A549 (cell line): ENCODE data around the gene STAT4. TPM values are rescaled to one million over a fixed set of nuclear protein-coding genes. Genes with fewer than 3 reads are reported as not detected.

Experiments
- ATAC-seq, 2 experiments: fragments of 200-7000 bp in 1 of 2; fragments of >200 bp in 1 of 2; cut with Nextera tagmentation in 1 of 2; cut with Tn5 transposase in 1 of 2; 3 replicates each; pipeline versions ENCODE4 v1.8.0 to v1.9.1; 2018 to 2020; ENCODE audit warnings: mild to moderate bottlenecking in 1 of 2, moderate library complexity in 1 of 2
- CTCF ChIA-PET: fragments of 300-600 bp; sonication (Branson Sonifier 250); formaldehyde crosslinking; extraction: SDS; loops from one replicate; lab custom pipeline; 2021; ENCODE audit warnings: antibody characterized with exemption, inconsistent platforms; lab: Yijun Ruan, JAX
- POLR2A ChIA-PET: fragments of 350-600 bp; formaldehyde crosslinking; extraction: SDS; loops from one replicate; lab custom pipeline; 2021; ENCODE audit warnings: antibody characterized with exemption, inconsistent platforms; lab: Yijun Ruan, JAX
- DNase-seq, 2 experiments: peaks; one replicate each; pipeline versions ENCODE4 v3.0.0 to v3.0.0-alpha.2; 2011 to 2016; ENCODE audit warnings: low read depth in 1 of 2, low spot score in 1 of 2
- FAIRE-seq: peaks from 2 replicates; lab custom pipeline; 2011; peaks lifted over from hg19 to GRCh38; lab: Jason Lieb, UNC
- H3K27ac ChIP-seq, 2 experiments: fragments of >200 bp; sonication (Bioruptor Twin); formaldehyde crosslinking; 3 replicates each; pipeline ENCODE4 v1.5.1; 2016 to 2017
- H3K4me1 ChIP-seq: fragments of >200 bp; sonication (Bioruptor Twin); formaldehyde crosslinking; 3 replicates; pipeline ENCODE4 v1.6.1; 2016
- H3K4me2 ChIP-seq: fragments of >200 bp; sonication (Bioruptor Twin); formaldehyde crosslinking; 3 replicates; pipeline ENCODE4 v1.6.1; 2016
- H3K4me3 ChIP-seq: fragments of >200 bp; sonication (Bioruptor Twin); formaldehyde crosslinking; 3 replicates; pipeline ENCODE4 v1.5.1; 2016
- H3K9me3 ChIP-seq: fragments of >200 bp; sonication (Bioruptor Twin); formaldehyde crosslinking; 3 replicates; pipeline ENCODE4 v1.6.1; 2016
- BHLHE40 ChIP-seq: IDR thresholded peaks from 2 replicates; pipeline ENCODE4 v1.6.1; 2012; ENCODE audit warnings: low read depth, low read length, inconsistent platforms
- CBX2 ChIP-seq: fragments of 200-600 bp; sonication (generic); IDR thresholded peaks from 2 replicates; pipeline ENCODE4 v1.6.1; 2016; ENCODE audit warnings: low read depth, mild to moderate bottlenecking, borderline replicate concordance
- EHF ChIP-seq: fragments of 250-450 bp; sonication (Bioruptor Pico); IDR thresholded peaks from 2 replicates; pipeline ENCODE4 v1.5.0; 2020; ENCODE audit warnings: mild to moderate bottlenecking
- FOXS1 ChIP-seq: fragments of 250-450 bp; sonication (Bioruptor Pico); IDR thresholded peaks from 2 replicates; pipeline ENCODE4 v1.5.0; 2020; ENCODE audit warnings: mild to moderate bottlenecking, moderate library complexity
- GATA3 ChIP-seq: IDR thresholded peaks from 2 replicates; pipeline ENCODE4 v1.6.1; 2012; ENCODE audit warnings: borderline replicate concordance
- HEYL ChIP-seq: fragments of 250-450 bp; sonication (Bioruptor Pico); IDR thresholded peaks from 2 replicates; pipeline ENCODE4 v1.8.0; 2021; ENCODE audit warnings: mild to moderate bottlenecking, moderate library complexity
- JUNB ChIP-seq: fragments of >200 bp; sonication (Bioruptor Twin); formaldehyde crosslinking; IDR thresholded peaks from 2 replicates; pipeline ENCODE4 v1.6.1; 2016
- MAFK ChIP-seq: fragments of 450-650 bp; IDR thresholded peaks from 2 replicates; pipeline ENCODE4 v1.6.1; 2014; ENCODE audit not compliant: partially characterized antibody
- MAZ ChIP-seq: fragments of 150-350 bp; IDR thresholded peaks from 2 replicates; pipeline ENCODE4 v1.6.1; 2014; ENCODE audit warnings: antibody characterized with exemption, low read depth, low read length, borderline replicate concordance
- MYC ChIP-seq: IDR thresholded peaks from 2 replicates; pipeline ENCODE4 v1.6.1; 2012; ENCODE audit warnings: mild to moderate bottlenecking, inconsistent platforms, low read length, improper control_type of control experiment, borderline replicate concordance
- NFE2L2 ChIP-seq: fragments of 150-350 bp; conservative IDR thresholded peaks from 2 replicates; pipeline ENCODE4 v1.6.1; 2014; ENCODE audit warnings: low read length
- NR3C1 ChIP-seq: fragments of >200 bp; sonication (Bioruptor Twin); formaldehyde crosslinking; IDR thresholded peaks from 3 replicates; pipeline ENCODE4 v1.6.1; 2017
- POLR2A ChIP-seq: IDR thresholded peaks from 2 replicates; pipeline ENCODE4 v1.6.1; 2012; ENCODE audit warnings: mild to moderate bottlenecking, low read length
- POLR2AphosphoS2 ChIP-seq: conservative IDR thresholded peaks from 2 replicates; pipeline ENCODE4 v1.6.1; 2012; ENCODE audit warnings: low read length, improper control_type of control experiment, inconsistent platforms
- SREBF2 ChIP-seq: fragments of 450-650 bp; IDR thresholded peaks from 2 replicates; pipeline ENCODE4 v1.6.1; 2014; ENCODE audit warnings: mild to moderate bottlenecking, moderate library complexity
- TFCP2L1 ChIP-seq: fragments of 250-450 bp; sonication (Bioruptor Pico); IDR thresholded peaks from 2 replicates; pipeline ENCODE4 v1.5.0; 2021; ENCODE audit warnings: mild to moderate bottlenecking
- ZSCAN20 ChIP-seq: fragments of 250-450 bp; sonication (Bioruptor Pico); IDR thresholded peaks from 2 replicates; pipeline ENCODE4 v1.8.0; 2022; ENCODE audit warnings: mild to moderate bottlenecking, moderate library complexity
- WGBS: methylation state at CpG from one replicate; pipeline ENCODE4 v1.1.6; 2017; ENCODE audit errors: missing lambda C conversion rate; 5-methylcytosine and 5-hydroxymethylcytosine counted together
- polyA plus RNA-seq, 4 experiments: library from polyadenylated mRNA; depleted of rRNA in 3 of 4; stranded (reverse); fragments of >200 nt; fragmentation: RNase III in 1 of 4; extraction: RNeasy Plus Mini Kit Qiagen cat#74134 plus additional on column Dnase treatment in 1 of 4; gene quantifications; 2 replicates in 3 of 4; 3 replicates in 1 of 4; pipeline ENCODE4 v1.2.3, GENCODE V29; 2011 to 2017
- TF ChIP-seq, protein P1 (sequence below): fragments of >200 bp; sonication (Bioruptor Twin); formaldehyde crosslinking; IDR thresholded peaks from 3 replicates; pipeline ENCODE4 v1.6.1; 2016
- TF ChIP-seq, protein P2 (sequence below): fragments of 250-450 bp; sonication (Bioruptor Pico); IDR thresholded peaks from 2 replicates; pipeline ENCODE4 v1.5.0; 2021; ENCODE audit warnings: mild to moderate bottlenecking, moderate library complexity, borderline replicate concordance
- TF ChIP-seq, protein P3 (sequence below): fragments of >200 bp; sonication (Bioruptor Twin); formaldehyde crosslinking; IDR thresholded peaks from 2 replicates; pipeline ENCODE4 v1.6.1; 2016
- TF ChIP-seq, protein P4 (sequence below): IDR thresholded peaks from 2 replicates; pipeline ENCODE4 v1.6.1; 2012; ENCODE audit warnings: low read depth, borderline replicate concordance

STAT4 gene
- polyA plus RNA-seq, 2 of the 4 experiments (the other 2 are of a cell fraction), result 11.6 to 34.4 TPM

DNA sequence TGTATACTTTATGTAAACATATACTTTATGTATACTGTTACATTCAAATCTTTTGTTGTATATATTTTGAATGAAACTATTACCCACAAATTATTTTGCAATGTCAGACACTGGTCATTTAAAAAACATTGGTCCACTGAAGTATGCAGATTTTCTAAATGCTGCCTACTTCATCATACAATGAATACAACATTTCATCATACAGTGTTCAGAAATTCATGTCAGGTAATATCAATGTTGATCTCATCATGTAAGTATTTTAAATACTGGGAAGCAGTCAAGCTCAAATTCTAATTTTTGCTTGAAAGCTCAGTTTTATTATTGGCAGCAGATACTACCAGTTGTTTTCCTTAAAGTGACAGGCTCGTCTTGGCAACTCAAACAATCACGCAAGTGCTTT, 2.9 kb upstream of the STAT4 start:
- ChIA-PET POLR2A (no interaction called here), CTCF (interaction anchor here (0.6 to 4.2 kb wide), 3 partner anchors 35 to 250 kb away, joined by 3 to 97 read pairs (median 4); no protein-coding TSS in a partner anchor)
- H3K9me3 ChIP-seq, result no peaks in the 10 kb centered on the region
- H3K27ac ChIP-seq, result no peak overlapping the region
- no peak for TF ChIP-seq BHLHE40
- TF ChIP-seq, protein P1, sequence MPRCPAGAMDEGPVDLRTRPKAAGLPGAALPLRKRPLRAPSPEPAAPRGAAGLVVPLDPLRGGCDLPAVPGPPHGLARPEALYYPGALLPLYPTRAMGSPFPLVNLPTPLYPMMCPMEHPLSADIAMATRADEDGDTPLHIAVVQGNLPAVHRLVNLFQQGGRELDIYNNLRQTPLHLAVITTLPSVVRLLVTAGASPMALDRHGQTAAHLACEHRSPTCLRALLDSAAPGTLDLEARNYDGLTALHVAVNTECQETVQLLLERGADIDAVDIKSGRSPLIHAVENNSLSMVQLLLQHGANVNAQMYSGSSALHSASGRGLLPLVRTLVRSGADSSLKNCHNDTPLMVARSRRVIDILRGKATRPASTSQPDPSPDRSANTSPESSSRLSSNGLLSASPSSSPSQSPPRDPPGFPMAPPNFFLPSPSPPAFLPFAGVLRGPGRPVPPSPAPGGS, result no peak
- no peak for TF ChIP-seq POLR2AphosphoS2
- no peak for TF ChIP-seq SREBF2
- TF ChIP-seq, protein P2, sequence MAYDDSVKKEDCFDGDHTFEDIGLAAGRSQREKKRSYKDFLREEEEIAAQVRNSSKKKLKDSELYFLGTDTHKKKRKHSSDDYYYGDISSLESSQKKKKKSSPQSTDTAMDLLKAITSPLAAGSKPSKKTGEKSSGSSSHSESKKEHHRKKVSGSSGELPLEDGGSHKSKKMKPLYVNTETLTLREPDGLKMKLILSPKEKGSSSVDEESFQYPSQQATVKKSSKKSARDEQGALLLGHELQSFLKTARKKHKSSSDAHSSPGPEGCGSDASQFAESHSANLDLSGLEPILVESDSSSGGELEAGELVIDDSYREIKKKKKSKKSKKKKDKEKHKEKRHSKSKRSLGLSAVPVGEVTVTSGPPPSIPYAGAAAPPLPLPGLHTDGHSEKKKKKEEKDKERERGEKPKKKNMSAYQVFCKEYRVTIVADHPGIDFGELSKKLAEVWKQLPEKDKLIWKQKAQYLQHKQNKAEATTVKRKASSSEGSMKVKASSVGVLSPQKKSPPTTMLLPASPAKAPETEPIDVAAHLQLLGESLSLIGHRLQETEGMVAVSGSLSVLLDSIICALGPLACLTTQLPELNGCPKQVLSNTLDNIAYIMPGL (CRISPR knock-in tag), result no peak
- TF ChIP-seq, protein P3, sequence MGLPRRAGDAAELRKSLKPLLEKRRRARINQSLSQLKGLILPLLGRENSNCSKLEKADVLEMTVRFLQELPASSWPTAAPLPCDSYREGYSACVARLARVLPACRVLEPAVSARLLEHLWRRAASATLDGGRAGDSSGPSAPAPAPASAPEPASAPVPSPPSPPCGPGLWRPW, result no peak
- no peak for TF ChIP-seq NFE2L2
- TF ChIP-seq POLR2A, result no peak
- TF ChIP-seq, protein P4, sequence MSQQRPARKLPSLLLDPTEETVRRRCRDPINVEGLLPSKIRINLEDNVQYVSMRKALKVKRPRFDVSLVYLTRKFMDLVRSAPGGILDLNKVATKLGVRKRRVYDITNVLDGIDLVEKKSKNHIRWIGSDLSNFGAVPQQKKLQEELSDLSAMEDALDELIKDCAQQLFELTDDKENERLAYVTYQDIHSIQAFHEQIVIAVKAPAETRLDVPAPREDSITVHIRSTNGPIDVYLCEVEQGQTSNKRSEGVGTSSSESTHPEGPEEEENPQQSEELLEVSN, result no peak
- TF ChIP-seq HEYL (CRISPR knock-in tag), result no peak
- no peak for TF ChIP-seq NR3C1
- no peak for TF ChIP-seq TFCP2L1 (CRISPR knock-in tag)
- TF ChIP-seq MAFK, result no peak
- TF ChIP-seq MAZ, result no peak
- TF ChIP-seq JUNB, result no peak
- TF ChIP-seq ZSCAN20 (CRISPR knock-in tag), result no peak
- TF ChIP-seq CBX2, result no peak
- H3K4me1 ChIP-seq, result peaks cover 29% of the 10 kb centered on the region; the same call in 2 of the 3 replicates
- H3K4me3 ChIP-seq, result no peak overlapping the region
- ATAC-seq (no peak), DNase-seq (no peak), FAIRE-seq (no peak)
- no peak overlapping the region for H3K4me2 ChIP-seq
- 89% methylated on average over 2 of the region's 2 CpGs for WGBS

DNA sequence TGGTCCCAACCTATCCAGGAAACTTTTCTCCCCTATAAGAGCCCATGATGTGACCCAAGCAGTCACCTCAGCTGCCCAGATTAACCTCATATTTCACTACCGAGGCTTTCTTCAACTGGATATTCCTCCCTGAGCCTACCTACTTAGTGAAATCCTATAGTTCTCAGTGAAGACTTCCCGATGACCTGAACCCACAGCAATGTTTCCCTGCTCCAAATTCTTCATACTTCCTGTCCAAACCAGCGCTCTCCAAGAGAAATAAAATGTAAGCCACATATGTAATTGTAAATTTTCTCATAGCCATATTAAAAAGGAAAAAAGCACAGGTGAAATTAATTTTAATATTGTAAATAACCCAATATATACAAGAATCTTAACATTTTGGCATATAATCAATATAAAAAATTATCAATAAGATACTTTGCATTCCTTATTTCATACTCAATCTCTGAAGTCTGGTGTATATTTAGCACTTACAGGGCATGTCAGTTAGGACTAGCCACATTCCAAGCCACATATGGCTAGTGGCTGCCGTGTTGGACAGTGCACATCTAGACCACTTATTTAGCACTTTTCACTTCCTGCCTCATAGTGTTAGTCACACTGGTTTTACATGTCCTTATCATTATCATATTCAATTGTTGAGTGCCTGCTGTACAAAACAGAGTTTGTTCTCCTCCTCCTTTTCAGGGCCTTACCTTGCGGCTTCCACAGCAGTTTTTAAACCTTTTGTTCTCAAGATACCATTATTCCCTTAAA, 1.9 kb upstream of the STAT4 start:
- POLR2A ChIA-PET, result no interaction called here
- CTCF ChIA-PET, result interaction anchor here (1.2 to 4.2 kb wide), 3 partner anchors 10 to 102 kb away, joined by 3 to 97 read pairs (median 6); no protein-coding TSS in a partner anchor
- Histone ChIP-seq H3K4me2 (no peak overlapping the region), H3K4me3 (no peak overlapping the region), H3K27ac (peak overlapping the region in 1 of 2 experiments; percentile 34; a peak in 1 of 6 replicates), H3K9me3 (no peaks in the 10 kb centered on the region), H3K4me1 (peaks cover 29% of the 10 kb centered on the region; the same call in 2 of the 3 replicates)
- DNase-seq (no peak), ATAC-seq (no peak), FAIRE-seq (no peak)
- WGBS, result 72% methylated on average over 5 of the region's 5 CpGs
- TF ChIP-seq MAFK, result peak; percentile 4
- no peak for TF ChIP-seq FOXS1
- TF ChIP-seq GATA3, result no peak

DNA sequence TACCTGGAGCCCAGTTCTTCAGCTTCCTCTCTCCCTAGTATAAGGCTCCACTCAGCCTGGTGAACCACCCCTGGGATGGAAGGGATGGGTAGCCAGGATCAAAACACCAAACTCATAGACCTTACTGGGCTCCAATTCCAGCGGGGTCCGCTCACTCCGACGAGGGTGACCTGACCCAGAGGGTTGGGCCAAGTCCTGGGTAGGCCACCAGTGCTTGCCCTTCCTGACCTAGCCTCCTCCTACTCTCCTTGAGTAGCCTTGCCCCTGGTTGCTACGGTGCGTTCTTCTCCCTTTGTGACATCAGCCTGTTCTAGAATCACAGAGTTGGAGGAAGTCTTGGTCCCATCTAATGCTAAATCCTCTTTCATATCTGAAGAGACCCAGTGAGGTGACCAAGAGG, 537 bp upstream of the STAT4 start:
- H3K27ac ChIP-seq, result peak overlapping the region; percentile 65 to 84

More for the DNA sequence above, 537 bp upstream of the STAT4 start:
- no peak for TF ChIP-seq MYC
- no peak for TF ChIP-seq HEYL (CRISPR knock-in tag)
- no peak for TF ChIP-seq EHF (CRISPR knock-in tag)
- TF ChIP-seq GATA3, result no peak
- H3K4me1 ChIP-seq, result peaks cover 29% of the 10 kb centered on the region; the same call in 2 of the 3 replicates
- H3K9me3 ChIP-seq, result no peaks in the 10 kb centered on the region
- DNase-seq (no peak), FAIRE-seq (no peak), ATAC-seq (peak; percentile 16 to 27; a peak in 5 of 6 replicates)
- 92% methylated on average over 6 of the region's 6 CpGs for WGBS
- ChIA-PET CTCF (interaction anchor here (1.2 to 5.9 kb wide), 5 partner anchors 11 to 99 kb away, joined by 3 to 27 read pairs (median 4); no protein-coding TSS in a partner anchor), POLR2A (interaction anchor here (1.4 kb wide), 1 partner anchor 99 kb away, joined by 5 read pairs; no protein-coding TSS in a partner anchor)
- peak overlapping the region; percentile 89 for H3K4me2 ChIP-seq
- peak overlapping the region; percentile 75 for H3K4me3 ChIP-seq
